K562 (cell line): Measurements from ENCODE around the gene FARSA. TPM values are rescaled to one million over a fixed set of nuclear protein-coding genes. Genes with fewer than 3 reads are reported as not detected.

Experiments used
- BCOR ChIP-seq: fragments of 450-650 bp; IDR thresholded peaks from 2 replicates; pipeline ENCODE4 v1.6.1; 2016
- CBX8 ChIP-seq: fragments of 200-600 bp; sonication (generic); IDR thresholded peaks from 2 replicates; pipeline ENCODE4 v1.6.1; 2012; ENCODE audit warnings: borderline replicate concordance, mixed run types, low read depth, mild to moderate bottlenecking, moderate library complexity, mixed read lengths, low read length, control low read depth, inconsistent platforms; ENCODE audit not compliant: poor library complexity, severe bottlenecking; ENCODE audit errors: extremely low read depth
- CCAR2 ChIP-seq: fragments of 200-400 bp; formaldehyde crosslinking; IDR thresholded peaks from 2 replicates; pipeline ENCODE4 v1.6.1; 2017; ENCODE audit warnings: mild to moderate bottlenecking, low read depth, low read length
- CSDE1 ChIP-seq, 2 experiments: fragments of 450-650 bp; IDR thresholded peaks; 2 replicates each; pipeline ENCODE4 v1.6.1; 2016; ENCODE audit warnings: mild to moderate bottlenecking in 1 of 2
- DACH1 ChIP-seq: fragments of 450-650 bp; IDR thresholded peaks from 2 replicates; pipeline ENCODE4 v1.6.1; 2018; ENCODE audit not compliant: partially characterized antibody
- DEAF1 ChIP-seq: fragments of 450-650 bp; formaldehyde crosslinking; IDR thresholded peaks from 2 replicates; pipeline ENCODE4 v1.4.0; 2020; ENCODE audit warnings: mild to moderate bottlenecking, moderate library complexity
- FOXM1 ChIP-seq, 2 experiments: fragments of 450-650 bp in 1 of 2; sonication (generic) in 1 of 2; formaldehyde crosslinking in 1 of 2; IDR thresholded peaks; 2 replicates each; pipeline versions ENCODE4 v1.6.1 to v1.9.0; 2017 to 2022; ENCODE audit warnings: low read depth in 2 of 2, mild to moderate bottlenecking in 2 of 2, missing genetic modification reagents in 1 of 2, moderate library complexity in 1 of 2
- HMGXB4 ChIP-seq: sonication (generic); formaldehyde crosslinking; IDR thresholded peaks from 2 replicates; pipeline ENCODE4 v1.8.1; 2023; ENCODE audit warnings: mild to moderate bottlenecking, missing genetic modification reagents
- IRF9 ChIP-seq: fragments of 450-650 bp; IDR thresholded peaks from 2 replicates; pipeline ENCODE4 v1.6.1; 2016; ENCODE audit warnings: missing biosample characterization, missing genetic modification characterization
- KAT2B ChIP-seq: IDR thresholded peaks from one replicate; pipeline ENCODE4 v1.6.1; 2012; ENCODE audit warnings: low read depth, mild to moderate bottlenecking, control low read depth, inconsistent platforms, low read length, moderate library complexity
- MAFK ChIP-seq: IDR thresholded peaks from 2 replicates; pipeline ENCODE4 v1.6.1; 2011; ENCODE audit warnings: low read length, improper control_type of control experiment
- MTA3 ChIP-seq: fragments of 450-650 bp; formaldehyde crosslinking; IDR thresholded peaks from 2 replicates; pipeline ENCODE4 v1.6.1; 2017; ENCODE audit warnings: mild to moderate bottlenecking, borderline replicate concordance
- NCOA2 ChIP-seq, 2 experiments: fragments of 450-650 bp; IDR thresholded peaks; 2 replicates each; pipeline ENCODE4 v1.6.1; 2018; ENCODE audit warnings: mild to moderate bottlenecking in 2 of 2, moderate library complexity in 1 of 2; ENCODE audit not compliant: partially characterized antibody in 2 of 2
- NR1H2 ChIP-seq: sonication (generic); formaldehyde crosslinking; IDR thresholded peaks from 2 replicates; pipeline ENCODE4 v1.4.0; 2020; ENCODE audit warnings: mild to moderate bottlenecking, missing genetic modification reagents
- SIX5 ChIP-seq, 2 experiments: IDR thresholded peaks; 2 replicates each; pipeline ENCODE4 v1.6.1; 2011; ENCODE audit warnings: low read length in 2 of 2, borderline replicate concordance in 1 of 2, low read depth in 1 of 2, mild to moderate bottlenecking in 1 of 2, moderate library complexity in 1 of 2; ENCODE audit not compliant: insufficient read depth in 1 of 2
- SMAD3 ChIP-seq: fragments of 450-650 bp; formaldehyde crosslinking; conservative IDR thresholded peaks from 2 replicates; pipeline ENCODE4 v1.4.0; 2020; ENCODE audit warnings: mild to moderate bottlenecking
- SP1 ChIP-seq: sonication (generic); formaldehyde crosslinking; IDR thresholded peaks from 2 replicates; pipeline ENCODE4 v1.8.1; 2022; ENCODE audit warnings: mild to moderate bottlenecking, missing genetic modification reagents
- SUPT5H ChIP-seq: fragments of 450-650 bp; IDR thresholded peaks from 2 replicates; pipeline ENCODE4 v1.6.1; 2016
- TCFL5 ChIP-seq: fragments of 250-450 bp; sonication (Bioruptor Pico); conservative IDR thresholded peaks from 2 replicates; pipeline ENCODE4 v1.6.1; 2021; ENCODE audit warnings: mild to moderate bottlenecking, moderate library complexity, matching md5 sums
- TGIF2 ChIP-seq: sonication (generic); formaldehyde crosslinking; IDR thresholded peaks from 2 replicates; pipeline ENCODE4 v1.8.1; 2022; ENCODE audit warnings: mild to moderate bottlenecking, missing genetic modification reagents, moderate library complexity
- U2AF1 ChIP-seq: fragments of 200-400 bp; formaldehyde crosslinking; optimal IDR thresholded peaks from 2 replicates; pipeline ENCODE3; 2017; ENCODE audit warnings: mild to moderate bottlenecking, low read depth, low read length, moderate library complexity
- ZFP30 ChIP-seq: fragments of 250-450 bp; sonication (Bioruptor Pico); IDR thresholded peaks from 2 replicates; pipeline ENCODE4 v1.8.0; 2022; ENCODE audit warnings: moderate library complexity, mild to moderate bottlenecking, inconsistent platforms, borderline replicate concordance
- polyA plus RNA-seq, 8 experiments: library from polyadenylated mRNA; depleted of rRNA in 4 of 8; stranded (reverse) in 5 of 8; unstranded in 3 of 8; fragments of >200 nt; fragmentation: Nextera tagmentation in 2 of 8; fragmentation: Illumina TruSeq in 1 of 8; extraction: Ambion mirVana in 2 of 8; extraction: Trizol in 1 of 8; gene quantifications; 2 replicates each; pipeline versions ENCODE4 v1.2.1 to v1.2.3, GENCODE V29; 2011 to 2014; ENCODE audit warnings: inconsistent platforms in 1 of 8, missing spikeins in 1 of 8
- total RNA-seq, 7 experiments: library from RNA; depleted of rRNA in 6 of 7; stranded (reverse); fragments of >200 nt in 6 of 7; fragmentation: Illumina TruSeq in 2 of 7; extraction: Trizol in 2 of 7; gene quantifications; 2 replicates each; pipeline versions ENCODE4 v1.2.1 to v1.2.3, GENCODE V29; 2011 to 2021; ENCODE audit warnings: low replicate concordance in 1 of 7

FARSA gene
- total and polyA plus RNA-seq, 9 of the 15 experiments (the other 6 are each of a cell fraction or from before 2014, with no cell fraction given) = 25.2 to 237 (median 89.6) TPM

DNA sequence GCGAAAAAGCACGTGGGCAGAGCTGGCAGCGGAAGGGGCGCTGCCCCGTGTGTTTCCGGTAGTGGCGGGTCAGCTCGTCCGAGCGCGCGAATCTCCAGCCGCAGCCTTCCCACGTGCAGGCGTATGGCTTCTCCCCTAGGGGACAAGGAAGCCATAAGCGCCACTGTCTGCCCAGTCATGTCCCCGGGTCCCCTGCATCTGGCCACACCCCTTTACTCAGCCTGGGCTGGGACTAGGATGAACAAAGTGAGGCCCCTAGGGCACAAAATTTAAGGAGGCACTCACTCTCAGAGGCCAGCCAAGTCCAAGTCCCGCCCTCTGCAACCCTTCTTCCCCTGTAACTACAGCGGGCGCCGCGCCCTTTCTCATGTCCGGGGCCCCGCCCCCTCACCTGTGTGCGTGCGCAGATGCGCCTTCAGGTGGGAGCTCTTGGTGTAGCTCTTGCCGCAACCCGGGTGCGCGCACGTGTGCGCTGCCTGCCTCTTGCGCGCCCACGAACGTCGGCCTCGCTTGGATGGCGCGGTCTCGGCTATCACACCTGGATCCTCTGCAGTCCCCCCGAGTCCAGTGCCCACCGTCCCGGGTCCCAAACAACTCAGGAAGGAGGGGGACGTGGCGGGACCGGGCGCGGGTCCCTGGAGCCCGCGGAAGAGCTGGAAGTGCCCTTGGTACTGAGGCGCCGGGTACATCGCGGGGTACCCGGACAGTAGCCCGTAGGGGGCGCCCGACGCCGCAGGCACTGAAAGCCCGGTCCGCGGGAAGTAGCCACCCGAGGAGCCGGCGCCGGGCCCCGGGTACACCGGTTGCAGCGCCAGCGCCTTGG lies 48.4 kb downstream of the FARSA start (continued):
- TF ChIP-seq KAT2B = no peak
- peak; percentile 77 for TF ChIP-seq SP1 (CRISPR knock-in tag)
- no peak for TF ChIP-seq SIX5 (IDR thresholded peaks at IDR 0.05; ENCODE audit: borderline replicate concordance in 1 of 2, insufficient read depth in 1 of 2, low read depth in 1 of 2, low read length in 2 of 2)
- no peak for TF ChIP-seq DACH1
- no peak for TF ChIP-seq CCAR2
- TF ChIP-seq MTA3 = peak; percentile 94
- peak; percentile 98 for TF ChIP-seq U2AF1
- no peak for TF ChIP-seq IRF9 (tag)
- TF ChIP-seq CSDE1 (IDR thresholded peaks at IDR 0.05) = no peak
- TF ChIP-seq TCFL5 = no peak
- TF ChIP-seq DEAF1 = no peak
- TF ChIP-seq CBX8 = no peak
- no peak for TF ChIP-seq TGIF2 (CRISPR knock-in tag)
- TF ChIP-seq ZFP30 (CRISPR knock-in tag) = no peak
- TF ChIP-seq BCOR = peak; percentile 73
- TF ChIP-seq SUPT5H = peak; percentile 65; the same call in 1 of the 2 replicates
- TF ChIP-seq NCOA2 (IDR thresholded peaks at IDR 0.05; ENCODE audit: partially characterized antibody in 2 of 2) = no peak
- TF ChIP-seq FOXM1 (IDR thresholded peaks at IDR 0.05; ENCODE audit: low read depth) = no peak
- 0 out of 2 replicates have a peak, but pooled peaks have one; percentile 65 for TF ChIP-seq FOXM1 (CRISPR knock-in tag; IDR thresholded peaks at IDR 0.05; ENCODE audit: low read depth)
- TF ChIP-seq SMAD3 (CRISPR knock-in tag) = no peak; the same call in 1 of the 2 replicates
- TF ChIP-seq NR1H2 (CRISPR knock-in tag) = peak; percentile 39; the same call in 1 of the 2 replicates
- TF ChIP-seq MAFK = no peak
- TF ChIP-seq HMGXB4 (CRISPR knock-in tag) = no peak; the same call in 1 of the 2 replicates
